Esophagus muscularis mucosa (tissue), 4 donors: Measurements from ENCODE around the gene MRPL41. TPM values are rescaled to one million over a fixed set of nuclear protein-coding genes. Genes with fewer than 3 reads are reported as not detected.
"Not testable (repeated sequence)": the region's sequence is repeated elsewhere in the genome, so short reads cannot be mapped to it uniquely, and the experiment has no call there.

Experiments
- DNase-seq: peaks from one replicate; pipeline ENCODE4 v3.0.0-alpha.2; 2017; ENCODE audit errors: extremely low spot score
- H3K27ac ChIP-seq, 4 donors: fragments of 200-600 bp; sonication (generic); replicated peaks in 1 of 4; 1 replicate in 3 of 4; 2 replicates in 1 of 4; pipeline ENCODE4 v1.5.1; 2016 to 2019; ENCODE audit warnings: mild to moderate bottlenecking in 1 of 4
- H3K27me3 ChIP-seq, 4 donors: fragments of 200-600 bp; sonication (generic); one replicate each; pipeline versions ENCODE4 v1.5.1 to v1.6.0; 2016 to 2019
- H3K36me3 ChIP-seq, 4 donors: fragments of 200-600 bp; sonication (generic); one replicate each; pipeline ENCODE4 v1.5.1; 2016 to 2019
- H3K4me1 ChIP-seq, 4 donors: fragments of 200-600 bp; sonication (generic); one replicate each; pipeline ENCODE4 v1.5.1; 2016 to 2019
- H3K4me3 ChIP-seq, 4 donors: fragments of 200-600 bp; sonication (generic); 1 replicate in 2 of 4; 2 replicates in 2 of 4; pipeline ENCODE4 v1.5.1; 2016 to 2019; ENCODE audit warnings: mild to moderate bottlenecking in 4 of 4, moderate library complexity in 1 of 4
- H3K9me3 ChIP-seq, 4 donors: fragments of 200-600 bp; sonication (generic); 1 replicate in 3 of 4; 2 replicates in 1 of 4; pipeline ENCODE4 v1.5.1; 2016 to 2019
- EP300 ChIP-seq: sonication (generic); formaldehyde crosslinking; IDR thresholded peaks from one replicate; pipeline ENCODE4 v1.6.1; 2017; ENCODE audit warnings: antibody characterized with exemption
- POLR2A ChIP-seq: fragments of 450-650 bp; IDR thresholded peaks from one replicate; pipeline ENCODE4 v1.6.1; 2017; ENCODE audit warnings: antibody characterized with exemption, moderate library complexity, mild to moderate bottlenecking, low read depth
- POLR2AphosphoS5 ChIP-seq, 2 donors: sonication (generic); formaldehyde crosslinking; IDR thresholded peaks; one replicate each; pipeline ENCODE4 v1.6.1; 2017; ENCODE audit warnings: antibody characterized with exemption in 2 of 2
- WGBS: methylation state at CpG from one replicate; pipeline ENCODE4 v1.1.5; 2018; 5-methylcytosine and 5-hydroxymethylcytosine counted together
- intact Hi-C: fragments of 100-400 bp; cut with DNase I; formaldehyde crosslinking; loops from one replicate; pipeline ENCODE4 v1.15.1; 2023
- total RNA-seq, 4 donors: library from RNA; depleted of rRNA; stranded (reverse); fragments of >200 nt; gene quantifications; one replicate each; pipeline versions ENCODE4 v1.1.0 to v1.2.1, GENCODE V29; 2016
- TF ChIP-seq, protein P1 (sequence below), 3 experiments: fragments of 200-600 bp in 2 of 3; fragments of 450-650 bp in 1 of 3; sonication (generic) in 2 of 3; IDR thresholded peaks; one replicate each; pipeline ENCODE4 v1.5.1; 2017 to 2019; ENCODE audit warnings: antibody characterized with exemption in 3 of 3, mild to moderate bottlenecking in 2 of 3, moderate library complexity in 1 of 3

The MRPL41 gene
- total RNA-seq, 4 donors from 2014 or later, result 59.8 to 83.8 (median 78.2) TPM

DNA sequence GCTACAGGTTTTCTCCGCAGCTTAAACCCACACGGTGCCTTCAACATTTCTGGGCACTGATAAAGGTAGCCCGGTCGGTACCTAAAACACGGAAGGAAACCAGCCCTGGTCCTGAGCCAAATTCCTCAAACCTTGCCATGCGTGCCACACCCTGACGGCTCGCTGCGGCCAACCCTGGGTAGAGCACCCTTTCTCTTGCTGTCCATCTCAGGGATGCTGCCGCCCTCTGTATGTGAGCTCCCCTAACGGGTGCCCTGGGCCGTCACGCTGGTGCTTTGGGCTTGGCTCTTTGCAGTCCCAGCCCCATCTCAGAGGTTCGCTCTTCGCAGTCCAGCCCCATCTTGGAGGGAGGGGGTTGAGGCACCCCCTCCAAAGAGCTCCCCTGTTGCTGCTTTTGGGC, 45.4 kb upstream of the MRPL41 start:
- Histone ChIP-seq H3K27ac (no peak overlapping the region), H3K4me1 (no peaks in the 10 kb centered on the region), H3K36me3 (peaks cover 0 to 13% (median 4%) of the 10 kb centered on the region in 4 donors), H3K27me3 (no peaks in the 10 kb centered on the region), H3K9me3 (no peaks in the 10 kb centered on the region), H3K4me3 (no peak overlapping the region)
- DNase-seq, result no peak
- TF ChIP-seq EP300 (no peak), POLR2A (no peak), POLR2AphosphoS5 (IDR thresholded peaks at IDR 0.05) (no peak)
- TF ChIP-seq, protein P1, sequence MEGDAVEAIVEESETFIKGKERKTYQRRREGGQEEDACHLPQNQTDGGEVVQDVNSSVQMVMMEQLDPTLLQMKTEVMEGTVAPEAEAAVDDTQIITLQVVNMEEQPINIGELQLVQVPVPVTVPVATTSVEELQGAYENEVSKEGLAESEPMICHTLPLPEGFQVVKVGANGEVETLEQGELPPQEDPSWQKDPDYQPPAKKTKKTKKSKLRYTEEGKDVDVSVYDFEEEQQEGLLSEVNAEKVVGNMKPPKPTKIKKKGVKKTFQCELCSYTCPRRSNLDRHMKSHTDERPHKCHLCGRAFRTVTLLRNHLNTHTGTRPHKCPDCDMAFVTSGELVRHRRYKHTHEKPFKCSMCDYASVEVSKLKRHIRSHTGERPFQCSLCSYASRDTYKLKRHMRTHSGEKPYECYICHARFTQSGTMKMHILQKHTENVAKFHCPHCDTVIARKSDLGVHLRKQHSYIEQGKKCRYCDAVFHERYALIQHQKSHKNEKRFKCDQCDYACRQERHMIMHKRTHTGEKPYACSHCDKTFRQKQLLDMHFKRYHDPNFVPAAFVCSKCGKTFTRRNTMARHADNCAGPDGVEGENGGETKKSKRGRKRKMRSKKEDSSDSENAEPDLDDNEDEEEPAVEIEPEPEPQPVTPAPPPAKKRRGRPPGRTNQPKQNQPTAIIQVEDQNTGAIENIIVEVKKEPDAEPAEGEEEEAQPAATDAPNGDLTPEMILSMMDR (IDR thresholded peaks at IDR 0.05), result no peak
- intact Hi-C loops, result no loop called here
- 91% methylated on average over 14 of the region's 15 CpGs for WGBS

DNA sequence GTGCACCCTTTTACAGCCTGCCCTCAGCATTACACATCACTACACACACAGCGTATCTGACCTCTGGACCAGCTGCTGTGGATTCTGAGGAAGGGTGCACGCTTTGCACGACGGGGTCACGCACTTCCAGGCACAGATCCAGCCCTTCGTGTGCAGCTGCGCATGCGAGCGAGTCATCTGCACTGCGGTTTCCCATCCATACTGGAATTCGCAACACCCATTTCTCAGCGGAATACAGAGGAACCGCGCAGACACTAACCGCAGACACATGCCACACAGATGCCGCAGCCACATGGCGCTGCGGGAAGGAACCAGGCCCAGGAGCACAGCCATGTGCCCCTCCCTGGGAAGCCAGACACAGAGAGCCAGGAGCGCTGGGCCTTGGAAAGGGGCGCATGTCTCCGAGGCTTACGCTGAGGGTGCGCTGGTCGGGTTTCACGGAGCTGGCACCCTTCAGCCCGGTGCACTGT, 44.9 kb upstream of the MRPL41 start:
- Histone ChIP-seq H3K4me3 (no peak overlapping the region), H3K27me3 (no peaks in the 10 kb centered on the region), H3K36me3 (peaks cover 0 to 8% (median 2%) of the 10 kb centered on the region in 4 donors), H3K4me1 (no peaks in the 10 kb centered on the region), H3K27ac (no peak overlapping the region), H3K9me3 (no peaks in the 10 kb centered on the region)
- TF ChIP-seq POLR2A (no peak), EP300 (no peak), POLR2AphosphoS5 (IDR thresholded peaks at IDR 0.05) (no peak)
- TF ChIP-seq, protein P1 (IDR thresholded peaks at IDR 0.05), result no peak
- 81% methylated on average over 24 of the region's 26 CpGs for WGBS
- intact Hi-C loops, result no loop called here
- no peak for DNase-seq

DNA sequence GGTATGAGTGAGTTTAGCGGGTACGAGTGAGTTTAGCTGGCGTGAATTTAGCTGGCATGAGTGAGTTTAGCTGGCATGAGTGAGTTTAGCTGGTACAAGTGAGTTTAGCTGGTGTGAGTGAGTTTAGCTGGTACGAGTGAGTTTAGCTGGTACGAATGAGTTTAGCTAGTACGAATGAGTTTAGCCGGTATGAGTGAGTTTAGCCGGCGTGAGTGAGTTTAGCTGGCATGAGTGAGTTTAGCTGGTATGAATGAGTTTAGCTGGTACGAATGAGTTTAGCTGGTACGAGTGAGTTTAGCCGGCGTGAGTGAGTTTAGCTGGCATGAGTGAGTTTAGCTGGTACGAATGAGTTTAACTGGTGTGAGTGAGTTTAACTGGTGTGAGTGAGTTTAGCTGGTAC, 42.5 kb upstream of the MRPL41 start:
- H3K4me3 ChIP-seq, result no peak overlapping the region
- no peak for TF ChIP-seq POLR2A
- TF ChIP-seq, protein P1 (IDR thresholded peaks at IDR 0.05), result no peak
- TF ChIP-seq POLR2AphosphoS5 (IDR thresholded peaks at IDR 0.05), result no peak
- no peak for TF ChIP-seq EP300
- H3K27me3 ChIP-seq, result no peaks in the 10 kb centered on the region
- H3K36me3 ChIP-seq, result peaks cover 0 to 14% (median 4%) of the 10 kb centered on the region in 4 donors
- no peaks in the 10 kb centered on the region for H3K9me3 ChIP-seq
- WGBS, result 90% methylated on average over 14 of the region's 14 CpGs
- H3K27ac ChIP-seq, result no peak overlapping the region
- no peaks in the 10 kb centered on the region for H3K4me1 ChIP-seq
- intact Hi-C loops, result no loop called here
- no peak for DNase-seq

DNA sequence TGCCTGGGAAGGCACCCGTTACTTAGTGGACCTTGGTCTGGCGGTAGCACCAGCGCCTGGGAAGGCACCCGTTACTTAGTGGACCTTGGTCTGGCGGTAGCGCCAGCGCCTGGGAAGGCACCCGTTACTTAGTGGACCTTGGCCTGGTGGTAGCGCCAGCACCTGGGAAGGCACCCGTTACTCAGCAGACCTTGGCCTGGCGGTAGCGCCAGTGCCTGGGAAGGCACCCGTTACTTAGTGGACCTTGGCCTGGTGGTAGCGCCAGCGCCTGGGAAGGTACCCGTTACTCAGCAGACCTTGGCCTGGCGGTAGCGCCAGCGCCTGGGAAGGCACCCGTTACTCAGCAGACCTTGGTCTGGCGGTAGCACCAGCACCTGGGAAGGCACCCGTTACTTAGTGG, 40.6 kb upstream of the MRPL41 start:
- H3K27me3 ChIP-seq, H3K9me3 ChIP-seq, H3K27ac ChIP-seq, H3K4me3 ChIP-seq, intact Hi-C loops, H3K4me1 ChIP-seq, DNase-seq: not testable (repeated sequence)
- H3K36me3 ChIP-seq, result peaks cover 0 to 21% (median 4%) of the 10 kb centered on the region in 4 donors
- WGBS, result 95% methylated on average over 19 of the region's 22 CpGs

DNA sequence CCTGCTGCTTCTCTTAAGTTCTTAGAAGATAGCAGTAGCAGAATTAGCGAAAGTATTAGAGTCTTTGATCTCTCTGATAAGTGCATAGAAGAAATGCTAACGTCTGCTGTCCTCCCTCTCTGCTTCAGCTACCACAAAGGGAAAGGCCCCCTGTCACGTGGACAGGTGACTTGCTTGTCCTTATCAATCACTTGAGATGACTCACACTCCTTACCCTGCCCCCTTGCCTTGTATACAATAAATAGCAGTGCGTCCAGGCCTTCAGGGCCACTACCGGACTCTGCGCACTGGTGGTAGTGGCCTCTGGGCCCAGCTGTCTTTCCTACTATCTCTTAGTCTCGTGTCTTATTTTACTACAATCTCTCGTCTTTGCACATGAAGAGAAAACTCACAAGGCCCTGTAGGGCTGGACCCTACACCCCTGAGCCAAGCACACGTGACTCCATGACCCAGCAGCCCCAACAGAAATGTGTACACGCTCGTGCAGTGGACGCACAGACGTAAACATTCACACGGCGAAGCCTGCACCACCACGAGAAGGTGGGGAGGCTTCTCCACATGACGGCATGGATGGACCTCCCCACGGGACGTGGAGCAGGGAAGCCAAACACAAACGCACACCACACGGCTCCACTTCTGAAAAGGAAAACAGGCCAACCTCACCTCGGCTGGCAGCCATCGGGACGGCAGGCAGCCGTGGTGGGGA, 39.8 kb upstream of the MRPL41 start:
- no peaks in the 10 kb centered on the region for H3K9me3 ChIP-seq
- no peak overlapping the region for H3K4me3 ChIP-seq
- TF ChIP-seq POLR2A (no peak), POLR2AphosphoS5 (IDR thresholded peaks at IDR 0.05) (no peak), EP300 (no peak)
- TF ChIP-seq, protein P1 (IDR thresholded peaks at IDR 0.05), result no peak
- no peak overlapping the region for H3K27ac ChIP-seq
- 86% methylated on average over 25 of the region's 25 CpGs for WGBS
- no peak for DNase-seq
- intact Hi-C loops, result no loop called here
- H3K36me3 ChIP-seq, result peaks cover 0 to 21% (median 4%) of the 10 kb centered on the region in 4 donors
- no peaks in the 10 kb centered on the region for H3K27me3 ChIP-seq
- H3K4me1 ChIP-seq, result no peaks in the 10 kb centered on the region

DNA sequence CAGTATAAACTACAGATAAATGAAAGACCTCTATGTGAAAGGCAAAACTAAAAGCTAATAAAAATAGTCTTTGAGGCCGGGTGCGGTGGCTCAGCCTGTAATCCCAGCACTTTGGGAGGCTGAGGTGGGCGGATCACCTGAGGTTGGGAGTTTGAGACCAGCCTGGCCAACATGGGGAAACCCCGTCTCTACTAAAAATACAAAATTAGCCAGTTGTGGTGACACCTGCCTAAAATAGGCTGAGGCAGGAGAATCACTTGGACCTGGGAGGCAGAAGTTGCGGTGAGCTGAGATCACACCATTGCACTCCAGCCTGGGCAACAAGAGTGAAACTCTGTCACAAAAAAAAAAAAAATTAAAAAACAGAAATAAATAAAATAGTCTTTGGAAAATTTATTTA, 38.5 kb upstream of the MRPL41 start:
- intact Hi-C loops, DNase-seq, H3K27ac ChIP-seq, H3K9me3 ChIP-seq, H3K27me3 ChIP-seq, H3K4me3 ChIP-seq, H3K4me1 ChIP-seq: not testable (repeated sequence)
- peaks cover 0 to 21% (median 4%) of the 10 kb centered on the region in 4 donors for H3K36me3 ChIP-seq
- 91% methylated on average over 5 of the region's 5 CpGs for WGBS

DNA sequence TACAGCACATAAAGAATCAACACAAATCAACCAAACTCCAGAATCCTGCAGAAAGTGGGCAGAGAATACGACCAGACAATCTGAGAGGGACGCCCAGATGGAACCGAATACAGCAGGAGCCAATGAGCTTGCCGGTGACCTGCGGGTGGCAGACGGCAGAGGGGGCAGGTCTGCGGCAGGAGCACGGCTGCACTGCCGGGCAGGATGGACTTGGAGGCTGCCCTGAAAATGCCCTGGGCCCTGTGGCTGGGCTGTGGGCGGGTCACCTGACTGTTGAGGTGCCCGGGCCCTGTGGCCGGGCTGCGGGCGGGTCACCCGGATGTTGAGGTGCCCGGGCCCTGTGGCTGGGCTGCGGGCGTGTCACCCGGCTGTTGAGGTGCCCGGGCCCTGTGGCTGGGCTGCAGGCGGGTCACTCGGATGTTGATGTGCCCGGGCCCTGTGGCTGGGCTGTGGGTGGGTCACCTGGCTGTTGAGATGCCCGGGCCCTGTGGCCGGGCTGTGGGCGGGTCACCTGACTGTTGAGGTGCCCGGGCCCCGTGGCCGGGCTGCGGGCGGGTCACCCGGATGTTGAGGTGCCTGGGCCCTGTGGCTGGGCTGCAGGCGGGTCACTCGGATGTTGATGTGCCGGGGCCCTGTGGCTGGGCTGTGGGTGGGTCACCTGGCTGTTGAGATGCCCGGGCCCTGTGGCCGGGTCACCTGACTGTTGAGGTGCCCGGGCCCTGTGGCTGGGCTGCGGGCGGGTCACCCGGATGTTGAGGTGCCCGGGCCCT, 37.7 kb upstream of the MRPL41 start:
- H3K36me3 ChIP-seq, result peaks cover 0 to 21% (median 4%) of the 10 kb centered on the region in 4 donors
- intact Hi-C loops, H3K4me1 ChIP-seq, DNase-seq, H3K27ac ChIP-seq, H3K27me3 ChIP-seq, H3K4me3 ChIP-seq, H3K9me3 ChIP-seq: not testable (repeated sequence)
- 83% methylated on average over 25 of the region's 42 CpGs for WGBS
